SU-DHL-6 (cell line): ENCODE measurements around the gene ADAM19.

ENCODE experiments used
- EZH2phosphoT487 ChIP-seq: fragments of 200-600 bp; sonication (generic), shearing (Covaris generic); conservative IDR thresholded peaks from 2 replicates; pipeline ENCODE4 v1.6.1; 2018; ENCODE audit warnings: mild to moderate bottlenecking, antibody characterized with exemption, low read length, moderate library complexity, mixed read lengths
- TF ChIP-seq, protein P1 (sequence below): fragments of 200-600 bp; sonication (generic); IDR thresholded peaks from one replicate; pipeline ENCODE4 v1.5.1; 2017; ENCODE audit warnings: antibody characterized with exemption, mild to moderate bottlenecking, low read length, moderate library complexity; ENCODE audit not compliant: insufficient read depth, poor library complexity, severe bottlenecking

DNA sequence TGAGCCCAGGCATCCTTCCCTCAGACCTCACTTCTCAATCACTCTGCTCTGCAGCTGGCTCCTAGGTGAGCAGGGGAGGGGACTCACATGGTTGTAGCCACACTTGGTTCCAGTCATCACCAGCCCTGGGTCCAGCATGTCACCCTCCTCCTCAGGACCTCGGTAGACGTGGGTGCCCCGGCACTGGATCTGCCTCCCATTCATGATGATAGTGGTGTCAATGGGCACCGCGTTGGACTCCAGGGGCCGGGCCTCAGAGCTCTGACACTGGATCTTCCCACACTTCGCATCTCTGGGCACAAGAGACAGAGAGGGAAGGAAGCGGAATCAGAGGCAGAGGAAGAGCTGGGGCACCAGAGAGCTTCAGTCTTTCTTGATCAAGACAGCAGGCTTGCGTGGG lies 82.7 kb downstream of the ADAM19 start:
- TF ChIP-seq, protein P1, sequence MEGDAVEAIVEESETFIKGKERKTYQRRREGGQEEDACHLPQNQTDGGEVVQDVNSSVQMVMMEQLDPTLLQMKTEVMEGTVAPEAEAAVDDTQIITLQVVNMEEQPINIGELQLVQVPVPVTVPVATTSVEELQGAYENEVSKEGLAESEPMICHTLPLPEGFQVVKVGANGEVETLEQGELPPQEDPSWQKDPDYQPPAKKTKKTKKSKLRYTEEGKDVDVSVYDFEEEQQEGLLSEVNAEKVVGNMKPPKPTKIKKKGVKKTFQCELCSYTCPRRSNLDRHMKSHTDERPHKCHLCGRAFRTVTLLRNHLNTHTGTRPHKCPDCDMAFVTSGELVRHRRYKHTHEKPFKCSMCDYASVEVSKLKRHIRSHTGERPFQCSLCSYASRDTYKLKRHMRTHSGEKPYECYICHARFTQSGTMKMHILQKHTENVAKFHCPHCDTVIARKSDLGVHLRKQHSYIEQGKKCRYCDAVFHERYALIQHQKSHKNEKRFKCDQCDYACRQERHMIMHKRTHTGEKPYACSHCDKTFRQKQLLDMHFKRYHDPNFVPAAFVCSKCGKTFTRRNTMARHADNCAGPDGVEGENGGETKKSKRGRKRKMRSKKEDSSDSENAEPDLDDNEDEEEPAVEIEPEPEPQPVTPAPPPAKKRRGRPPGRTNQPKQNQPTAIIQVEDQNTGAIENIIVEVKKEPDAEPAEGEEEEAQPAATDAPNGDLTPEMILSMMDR: no peak
- TF ChIP-seq EZH2phosphoT487: no peak
